Natural killer cell (primary cell): ENCODE measurements around the gene GID8. TPM values are rescaled to one million over a fixed set of nuclear protein-coding genes. Genes with fewer than 3 reads are reported as not detected.

Experiments used
- ATAC-seq, 3 donors: fragments of 150-1000 bp in 2 of 3; fragments of 200-7000 bp in 1 of 3; cut with Tn5 transposase; 1 replicate in 1 of 3; 2 replicates in 2 of 3; pipeline ENCODE4 v1.10.0; 2021; ENCODE audit warnings: mild to moderate bottlenecking in 2 of 3, moderate library complexity in 2 of 3
- DNase-seq, 2 donors: peaks; one replicate each; pipeline versions ENCODE4 v3.0.0 to v3.0.0-alpha.2; 2013 to 2021; ENCODE audit warnings: mixed read lengths in 1 of 2
- H3K27ac ChIP-seq: one replicate; pipeline ENCODE4 v1.5.1; 2013; ENCODE audit warnings: mild to moderate bottlenecking, low read length
- H3K27me3 ChIP-seq: one replicate; pipeline ENCODE4 v1.6.1; 2013; ENCODE audit warnings: low read length; ENCODE audit not compliant: control insufficient read depth, insufficient read depth
- H3K36me3 ChIP-seq: one replicate; pipeline ENCODE4 v1.6.1; 2013; ENCODE audit warnings: low read length; ENCODE audit not compliant: control insufficient read depth, insufficient read depth
- H3K4me1 ChIP-seq: one replicate; pipeline ENCODE4 v1.6.1; 2013; ENCODE audit warnings: low read length; ENCODE audit not compliant: control insufficient read depth, insufficient read depth
- H3K4me3 ChIP-seq: one replicate; pipeline ENCODE4 v1.5.1; 2013; ENCODE audit warnings: low read length
- H3K9me3 ChIP-seq: one replicate; pipeline ENCODE4 v1.6.1; 2013; ENCODE audit warnings: low read length; ENCODE audit not compliant: control insufficient read depth, insufficient read depth
- H3K27ac Mint-ChIP-seq, 2 donors: one replicate each; pipeline ENCODE4 v1.8.0; 2022; ENCODE audit warnings: mild to moderate bottlenecking in 2 of 2, mixed read lengths in 2 of 2, moderate library complexity in 1 of 2
- H3K27me3 Mint-ChIP-seq, 2 donors: one replicate each; pipeline ENCODE4 v1.8.0; 2022; ENCODE audit warnings: low read depth in 2 of 2, mixed read lengths in 2 of 2
- H3K36me3 Mint-ChIP-seq: one replicate; pipeline ENCODE4 v1.8.0; 2022; ENCODE audit warnings: mixed read lengths
- H3K4me1 Mint-ChIP-seq, 2 donors: one replicate each; pipeline ENCODE4 v1.8.0; 2022; ENCODE audit warnings: mixed read lengths in 2 of 2
- H3K4me3 Mint-ChIP-seq: one replicate; pipeline ENCODE4 v1.8.0; 2022; ENCODE audit warnings: mild to moderate bottlenecking, moderate library complexity, mixed read lengths
- H3K9me3 Mint-ChIP-seq, 2 donors: one replicate each; pipeline ENCODE4 v1.8.0; 2022; ENCODE audit warnings: mixed read lengths in 2 of 2
- WGBS: methylation state at CpG from one replicate; pipeline ENCODE4 v1.1.7; 2013; ENCODE audit warnings: missing lambda C conversion rate; ENCODE audit not compliant: insufficient coverage; 5-methylcytosine and 5-hydroxymethylcytosine counted together
- intact Hi-C: fragments of 100-400 bp; cut with micrococcal nuclease; formaldehyde crosslinking; loops from one replicate; pipeline ENCODE4 v1.14.2; 2022
- total RNA-seq, 4 donors: library from RNA; stranded (reverse); fragments of 120-200 nt in 1 of 4; gene quantifications; one replicate each; pipeline versions ENCODE4 v1.2.3 to v1.2.4, GENCODE V29; 2013 to 2022
- TF ChIP-seq, protein P1 (sequence below): fragments of 200-600 bp; IDR thresholded peaks from one replicate; pipeline ENCODE4 v1.8.0; 2022; ENCODE audit warnings: antibody characterized with exemption

GID8 gene
- total RNA-seq, 3 donors from 2014 or later (not counting 1 experiment from before 2014, with no cell fraction given): 45.1 to 60.1 (median 53.1) TPM

DNA sequence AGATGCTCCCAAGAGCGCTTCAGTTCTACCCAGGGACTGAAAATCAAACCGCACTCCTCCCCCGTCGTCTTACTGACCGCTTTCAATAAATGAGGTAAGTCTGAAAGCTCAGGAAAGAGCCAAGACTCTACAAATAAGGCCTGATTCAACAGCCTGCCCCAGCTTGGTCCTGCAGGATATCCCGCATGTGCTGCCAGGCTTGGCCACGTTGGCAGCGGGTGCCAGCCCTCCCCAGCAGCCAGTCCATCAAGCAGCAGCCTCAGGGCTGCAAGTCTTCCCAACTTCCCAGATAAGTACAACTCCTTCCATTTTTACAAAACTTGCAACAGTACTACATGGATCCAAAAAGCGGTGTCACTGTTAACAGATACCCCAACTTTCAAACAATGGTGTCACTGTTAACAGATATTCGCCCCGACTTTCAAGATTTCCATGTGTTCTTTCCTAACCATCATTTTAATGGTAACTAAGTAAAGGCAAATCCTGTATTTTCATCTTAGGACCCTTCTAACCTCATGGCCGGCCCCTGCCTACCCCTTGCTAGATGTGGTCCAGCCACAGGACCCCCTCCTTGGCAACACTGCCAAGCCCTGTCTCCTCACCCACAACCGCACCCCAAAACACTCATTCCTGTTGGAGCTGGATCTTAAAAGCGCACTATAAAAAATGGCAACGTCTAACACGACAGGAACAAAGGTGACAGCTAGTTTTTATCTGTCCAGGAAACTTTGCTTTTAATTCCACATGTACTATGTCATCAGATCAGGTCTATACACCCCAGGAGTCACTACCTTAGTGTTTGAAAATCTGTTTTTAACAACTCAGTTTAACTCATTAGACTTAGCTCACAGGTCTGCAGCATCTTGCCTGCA lies 39.6 kb upstream of the GID8 start:
- ATAC-seq: no peak

DNA sequence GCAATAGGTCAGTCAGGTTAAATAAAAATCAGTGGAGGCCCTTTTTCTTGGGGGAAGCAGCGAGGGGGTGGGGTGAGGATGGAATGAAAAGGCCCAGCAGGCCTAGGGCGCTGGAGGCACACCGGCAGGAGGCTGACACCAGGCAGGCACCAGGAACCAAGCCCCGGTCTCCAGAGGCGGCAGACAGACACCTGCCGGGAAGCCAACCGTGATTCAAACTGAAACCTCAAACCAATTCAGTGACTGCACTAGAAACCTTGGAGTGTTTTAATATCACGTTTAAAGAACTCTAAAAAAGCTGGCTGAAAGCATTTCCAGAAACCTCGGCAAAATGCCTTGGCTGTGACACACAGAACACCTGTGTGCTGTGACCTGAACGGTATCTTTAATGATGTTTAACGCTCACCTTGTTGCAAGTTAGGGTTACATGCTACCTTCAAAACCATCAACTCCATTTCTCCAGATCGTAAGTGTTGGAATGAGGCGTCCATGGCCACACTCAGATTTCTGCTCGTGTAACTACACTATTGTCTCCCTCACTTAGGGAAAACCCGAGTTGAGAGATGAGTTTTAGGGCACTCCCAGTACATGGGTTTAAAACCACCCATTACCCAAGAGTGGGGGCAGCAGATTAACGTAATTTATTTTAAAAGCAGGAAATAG lies 38.8 kb upstream of the GID8 start:
- H3K27me3 ChIP-seq: no peaks in the 10 kb centered on the region
- no peak overlapping the region for H3K27ac ChIP-seq
- Mint-ChIP-seq H3K4me3 (no peak overlapping the region), H3K36me3 (peaks cover 7% of the 10 kb centered on the region), H3K27me3 (no peaks in the 10 kb centered on the region), H3K9me3 (no peaks in the 10 kb centered on the region), H3K4me1 (peaks cover 25 to 28% of the 10 kb centered on the region in 2 donors), H3K27ac (peak overlapping the region in 1 of 2 donors; percentile 77)
- H3K9me3 ChIP-seq: no peaks in the 10 kb centered on the region
- intact Hi-C loops: no loop called here
- DNase-seq (peak in 1 of 2 donors; percentile 40), ATAC-seq (no peak)
- WGBS: 42% methylated on average over 16 of the region's 16 CpGs
- no peak overlapping the region for H3K4me3 ChIP-seq
- H3K36me3 ChIP-seq: peaks cover 44% of the 10 kb centered on the region
- H3K4me1 ChIP-seq: peaks cover 13% of the 10 kb centered on the region
- TF ChIP-seq, protein P1, sequence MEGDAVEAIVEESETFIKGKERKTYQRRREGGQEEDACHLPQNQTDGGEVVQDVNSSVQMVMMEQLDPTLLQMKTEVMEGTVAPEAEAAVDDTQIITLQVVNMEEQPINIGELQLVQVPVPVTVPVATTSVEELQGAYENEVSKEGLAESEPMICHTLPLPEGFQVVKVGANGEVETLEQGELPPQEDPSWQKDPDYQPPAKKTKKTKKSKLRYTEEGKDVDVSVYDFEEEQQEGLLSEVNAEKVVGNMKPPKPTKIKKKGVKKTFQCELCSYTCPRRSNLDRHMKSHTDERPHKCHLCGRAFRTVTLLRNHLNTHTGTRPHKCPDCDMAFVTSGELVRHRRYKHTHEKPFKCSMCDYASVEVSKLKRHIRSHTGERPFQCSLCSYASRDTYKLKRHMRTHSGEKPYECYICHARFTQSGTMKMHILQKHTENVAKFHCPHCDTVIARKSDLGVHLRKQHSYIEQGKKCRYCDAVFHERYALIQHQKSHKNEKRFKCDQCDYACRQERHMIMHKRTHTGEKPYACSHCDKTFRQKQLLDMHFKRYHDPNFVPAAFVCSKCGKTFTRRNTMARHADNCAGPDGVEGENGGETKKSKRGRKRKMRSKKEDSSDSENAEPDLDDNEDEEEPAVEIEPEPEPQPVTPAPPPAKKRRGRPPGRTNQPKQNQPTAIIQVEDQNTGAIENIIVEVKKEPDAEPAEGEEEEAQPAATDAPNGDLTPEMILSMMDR: no peak

More for the DNA sequence above, 39.6 kb upstream of the GID8 start:
- 89% methylated on average over 16 of the region's 16 CpGs for WGBS
- no peaks in the 10 kb centered on the region for H3K27me3 Mint-ChIP-seq
- no peak for DNase-seq
- no peaks in the 10 kb centered on the region for H3K27me3 ChIP-seq
- TF ChIP-seq, protein P1: no peak
- peak overlapping the region; percentile 34 to 77 for H3K27ac Mint-ChIP-seq
- no peaks in the 10 kb centered on the region for H3K9me3 ChIP-seq
- no peaks in the 10 kb centered on the region for H3K9me3 Mint-ChIP-seq
- H3K27ac ChIP-seq: no peak overlapping the region
- peaks cover 44% of the 10 kb centered on the region for H3K36me3 ChIP-seq
- no peak overlapping the region for H3K4me3 ChIP-seq
- H3K4me1 Mint-ChIP-seq: peaks cover 25 to 28% of the 10 kb centered on the region in 2 donors
- peaks cover 13% of the 10 kb centered on the region for H3K4me1 ChIP-seq
- intact Hi-C loops: no loop called here
- H3K36me3 Mint-ChIP-seq: peaks cover 7% of the 10 kb centered on the region
- H3K4me3 Mint-ChIP-seq: no peak overlapping the region

DNA sequence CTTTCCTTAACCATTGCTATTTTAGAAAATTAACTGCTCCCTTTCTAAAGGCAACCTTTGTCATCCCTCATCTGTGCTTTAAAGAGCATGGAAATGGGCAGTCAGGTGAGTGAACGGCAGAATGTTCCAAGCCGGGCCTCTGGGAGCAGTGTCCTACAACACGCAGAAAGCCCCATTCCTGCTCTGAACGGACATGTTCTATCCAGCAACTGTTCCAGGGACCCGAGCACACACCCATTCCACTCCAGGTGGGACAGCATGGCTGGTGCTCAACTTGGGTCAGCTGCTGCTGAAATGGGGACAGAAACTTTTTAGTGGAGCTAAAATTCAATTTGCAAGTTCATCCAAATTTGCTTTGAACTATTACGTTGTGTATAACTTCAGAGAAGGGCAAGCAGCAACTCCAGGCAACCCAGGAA lies 38.3 kb upstream of the GID8 start:
- 19% methylated on average over 6 of the region's 6 CpGs for WGBS
- Mint-ChIP-seq H3K36me3 (peaks cover 7% of the 10 kb centered on the region), H3K4me3 (no peak overlapping the region), H3K27me3 (no peaks in the 10 kb centered on the region), H3K27ac (peak overlapping the region; percentile 57 to 77), H3K9me3 (no peaks in the 10 kb centered on the region), H3K4me1 (peaks cover 25 to 28% of the 10 kb centered on the region in 2 donors)
- intact Hi-C loops: loop anchor here (1.0 to 2.0 kb wide), 3 partner anchors 27 to 110 kb away; partner anchors contain the start of gene DIDO1
- DNase-seq (peak in 1 of 2 donors; percentile 39), ATAC-seq (peak in 1 of 3 donors; percentile 1)
- H3K27ac ChIP-seq: no peak overlapping the region
- TF ChIP-seq, protein P1: no peak
- H3K9me3 ChIP-seq: no peaks in the 10 kb centered on the region
- H3K27me3 ChIP-seq: no peaks in the 10 kb centered on the region
- peaks cover 41% of the 10 kb centered on the region for H3K36me3 ChIP-seq
- H3K4me1 ChIP-seq: peaks cover 13% of the 10 kb centered on the region
- no peak overlapping the region for H3K4me3 ChIP-seq
